ENCODE results near the gene NEK6.

Gene NEK6

GRCh38 chr9:124334568-124335319 lies 77.0 kb downstream of the NEK6 start:
- Histone ChIP-seq H3K4me3 (ENCODE audit: insufficient read length, low read depth) (no peak overlapping the region), H3K27me3 (ENCODE audit: insufficient read depth, insufficient read length) (no peaks in the 10 kb centered on the region), H3K9me3 (ENCODE audit: insufficient read depth, low read length) (peaks cover 13% of the 10 kb centered on the region; the same call in 1 of the 2 replicates), H3K4me1 (ENCODE audit: insufficient read depth, insufficient read length) (peaks cover 13% of the 10 kb centered on the region), H3K36me3 (ENCODE audit: insufficient read depth, insufficient read length, low read length) (peaks cover 78% of the 10 kb centered on the region), H3K9ac (ENCODE audit: insufficient read length, low read depth) (no peak overlapping the region)
- DNase-seq (ENCODE audit: low read depth, low spot score) = no peak
- no peak for TF ChIP-seq SUZ12 (IDR thresholded peaks at IDR 0.05; ENCODE audit: extremely low read depth, insufficient read depth, insufficient read length)
- no peak for TF ChIP-seq YY1 (IDR thresholded peaks at IDR 0.05; ENCODE audit: insufficient read depth, insufficient read length)
- no peak for TF ChIP-seq ZNF274 (IDR thresholded peaks at IDR 0.05; ENCODE audit: low read depth, low read length)

- H3K9ac ChIP-seq (ENCODE audit: insufficient read length, low read depth) = no peak overlapping the region
- no peaks in the 10 kb centered on the region for H3K27me3 ChIP-seq (ENCODE audit: insufficient read depth, insufficient read length)
- peaks cover 13% of the 10 kb centered on the region; the same call in 1 of the 2 replicates for H3K9me3 ChIP-seq (ENCODE audit: insufficient read depth, low read length)
- DNase-seq (ENCODE audit: low read depth, low spot score) = no peak
- H3K4me1 ChIP-seq (ENCODE audit: insufficient read depth, insufficient read length) = peaks cover 13% of the 10 kb centered on the region
- no peak overlapping the region for H3K4me3 ChIP-seq (ENCODE audit: insufficient read length, low read depth)
- no peak for TF ChIP-seq YY1 (IDR thresholded peaks at IDR 0.05; ENCODE audit: insufficient read depth, insufficient read length)
- H3K36me3 ChIP-seq (ENCODE audit: insufficient read depth, insufficient read length, low read length) = peaks cover 78% of the 10 kb centered on the region
These were observed 77.6 kb downstream of the NEK6 start for GRCh38 chr9:124335320-124335707.

DNA sequence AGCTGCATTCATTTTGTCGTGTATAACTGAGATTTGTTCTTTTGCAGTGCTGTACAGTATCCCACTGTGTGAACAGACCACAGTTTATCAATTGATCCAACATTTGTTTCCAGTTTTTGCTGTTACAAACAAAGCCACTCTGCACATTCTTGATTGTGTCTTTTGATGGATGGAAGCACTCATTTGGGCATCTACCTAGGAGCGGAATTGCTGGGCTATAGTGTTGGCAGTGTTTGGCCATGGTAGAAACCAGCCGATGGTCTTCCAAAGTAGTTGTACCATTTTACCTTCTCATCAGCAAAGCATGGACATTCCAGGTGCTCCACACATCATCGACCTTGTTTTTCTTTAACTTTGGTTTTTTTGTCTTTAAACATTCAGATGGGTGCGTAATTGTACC lies 79.8 kb downstream of the NEK6 start:
- Histone ChIP-seq H3K4me1 (ENCODE audit: insufficient read depth, insufficient read length) (peaks cover 23% of the 10 kb centered on the region), H3K27me3 (ENCODE audit: insufficient read depth, insufficient read length) (no peaks in the 10 kb centered on the region), H3K36me3 (ENCODE audit: insufficient read depth, insufficient read length, low read length) (peaks cover 77% of the 10 kb centered on the region), H3K9me3 (ENCODE audit: insufficient read depth, low read length) (peaks cover 13% of the 10 kb centered on the region; the same call in 1 of the 2 replicates), H3K9ac (ENCODE audit: insufficient read length, low read depth) (no peak overlapping the region), H3K4me3 (ENCODE audit: insufficient read length, low read depth) (no peak overlapping the region)
- DNase-seq (ENCODE audit: low read depth, low spot score) = no peak
- no peak for TF ChIP-seq ZNF274 (IDR thresholded peaks at IDR 0.05; ENCODE audit: low read depth, low read length)
- no peak for TF ChIP-seq SUZ12 (IDR thresholded peaks at IDR 0.05; ENCODE audit: extremely low read depth, insufficient read depth, insufficient read length)
- TF ChIP-seq YY1 (IDR thresholded peaks at IDR 0.05; ENCODE audit: insufficient read depth, insufficient read length) = no peak

DNA sequence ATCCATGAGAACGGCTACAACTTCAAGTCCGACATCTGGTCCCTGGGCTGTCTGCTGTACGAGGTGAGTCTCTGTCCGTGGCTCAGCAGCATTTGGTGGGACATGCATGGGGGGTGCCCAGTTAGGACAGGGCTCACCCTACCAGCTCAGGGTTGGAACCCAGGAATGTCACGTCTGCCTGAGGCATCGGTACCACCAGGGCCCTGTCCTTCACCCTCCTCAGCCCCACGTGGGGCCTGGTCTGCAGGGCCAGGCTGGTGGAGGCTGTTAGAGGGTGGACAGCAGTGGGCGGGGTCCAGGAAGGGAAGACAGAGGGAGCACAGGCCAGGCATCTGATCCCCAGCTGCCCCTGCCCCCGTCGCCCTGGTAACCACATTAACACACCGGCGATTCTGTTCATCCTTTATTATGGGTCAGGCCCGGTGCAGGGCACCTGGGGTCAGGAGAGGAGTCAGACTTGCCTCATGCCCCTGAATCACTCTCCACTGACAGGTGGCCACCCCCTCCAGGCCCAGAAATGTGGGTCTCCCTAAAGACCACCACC lies 81.9 kb downstream of the NEK6 start:
- Histone ChIP-seq H3K36me3 (ENCODE audit: insufficient read depth, insufficient read length, low read length) (peaks cover 74% of the 10 kb centered on the region), H3K9ac (ENCODE audit: insufficient read length, low read depth) (peak overlapping the region; percentile 5), H3K4me3 (ENCODE audit: insufficient read length, low read depth) (no peak overlapping the region), H3K4me1 (ENCODE audit: insufficient read depth, insufficient read length) (peaks cover 33% of the 10 kb centered on the region), H3K9me3 (ENCODE audit: insufficient read depth, low read length) (peaks cover 13% of the 10 kb centered on the region; the same call in 1 of the 2 replicates), H3K27me3 (ENCODE audit: insufficient read depth, insufficient read length) (no peaks in the 10 kb centered on the region)
- DNase-seq (ENCODE audit: low read depth, low spot score) = no peak
- no peak for TF ChIP-seq YY1 (IDR thresholded peaks at IDR 0.05; ENCODE audit: insufficient read depth, insufficient read length)
- no peak for TF ChIP-seq SUZ12 (IDR thresholded peaks at IDR 0.05; ENCODE audit: extremely low read depth, insufficient read depth, insufficient read length)
- no peak for TF ChIP-seq ZNF274 (IDR thresholded peaks at IDR 0.05; ENCODE audit: low read depth, low read length)

GRCh38 chr9:124340219-124341069 lies 82.7 kb downstream of the NEK6 start:
- Histone ChIP-seq H3K9ac (ENCODE audit: insufficient read length, low read depth) (no peak overlapping the region), H3K36me3 (ENCODE audit: insufficient read depth, insufficient read length, low read length) (peaks cover 76% of the 10 kb centered on the region)

DNA sequence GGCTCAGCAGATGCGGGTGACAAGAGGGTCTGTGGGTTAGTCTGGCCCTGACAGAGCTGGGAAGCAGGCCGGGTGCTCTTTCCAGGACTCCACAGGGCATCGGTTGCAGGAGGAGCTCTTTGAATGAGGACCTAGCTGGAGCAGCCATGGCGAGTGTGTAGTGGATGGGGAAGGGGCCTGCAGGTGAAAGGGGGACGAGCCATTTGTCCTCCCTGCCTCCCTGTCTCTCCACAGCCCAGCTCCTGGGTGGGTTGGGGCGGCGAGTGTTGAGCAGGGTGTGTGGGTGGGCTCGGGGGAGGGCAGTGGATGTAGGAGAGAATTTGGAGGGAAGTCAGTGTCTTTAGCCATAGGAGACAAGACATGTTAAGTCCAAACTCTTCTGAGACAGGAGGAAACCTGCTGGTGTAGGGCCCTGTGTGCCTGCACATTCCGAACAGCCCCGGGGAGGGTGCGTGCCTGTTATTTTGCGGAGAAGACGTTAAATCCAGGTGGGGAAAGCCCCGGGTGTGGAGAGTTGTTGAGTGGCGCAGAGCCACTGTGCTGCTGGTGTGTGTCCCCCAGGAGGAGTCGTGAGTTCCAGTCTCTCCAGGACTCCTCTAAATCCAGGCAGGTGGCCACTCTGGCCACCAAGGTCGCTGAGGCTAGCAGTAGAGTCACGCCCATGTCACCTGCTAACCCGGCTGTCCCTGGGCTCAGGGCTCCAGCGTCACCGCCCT lies 83.9 kb downstream of the NEK6 start:
- H3K27me3 ChIP-seq (ENCODE audit: insufficient read depth, insufficient read length) = no peaks in the 10 kb centered on the region
- peaks cover 29% of the 10 kb centered on the region for H3K4me1 ChIP-seq (ENCODE audit: insufficient read depth, insufficient read length)
- peaks cover 13% of the 10 kb centered on the region; the same call in 1 of the 2 replicates for H3K9me3 ChIP-seq (ENCODE audit: insufficient read depth, low read length)
- TF ChIP-seq YY1 (IDR thresholded peaks at IDR 0.05; ENCODE audit: insufficient read depth, insufficient read length) (no peak), ZNF274 (IDR thresholded peaks at IDR 0.05; ENCODE audit: low read depth, low read length) (no peak), SUZ12 (IDR thresholded peaks at IDR 0.05; ENCODE audit: extremely low read depth, insufficient read depth, insufficient read length) (no peak)
- H3K4me3 ChIP-seq (ENCODE audit: insufficient read length, low read depth) = no peak overlapping the region
- H3K36me3 ChIP-seq (ENCODE audit: insufficient read depth, insufficient read length, low read length) = peaks cover 83% of the 10 kb centered on the region
- no peak overlapping the region for H3K9ac ChIP-seq (ENCODE audit: insufficient read length, low read depth)
- no peak for DNase-seq (ENCODE audit: low read depth, low spot score)

More at GRCh38 chr9:124340219-124341069, 82.7 kb downstream of the NEK6 start:
- TF ChIP-seq SUZ12 (IDR thresholded peaks at IDR 0.05; ENCODE audit: extremely low read depth, insufficient read depth, insufficient read length) (no peak), YY1 (IDR thresholded peaks at IDR 0.05; ENCODE audit: insufficient read depth, insufficient read length) (no peak), ZNF274 (IDR thresholded peaks at IDR 0.05; ENCODE audit: low read depth, low read length) (no peak)
- peaks cover 29% of the 10 kb centered on the region for H3K4me1 ChIP-seq (ENCODE audit: insufficient read depth, insufficient read length)
- no peak for DNase-seq (ENCODE audit: low read depth, low spot score)
- peaks cover 13% of the 10 kb centered on the region; the same call in 1 of the 2 replicates for H3K9me3 ChIP-seq (ENCODE audit: insufficient read depth, low read length)
- H3K27me3 ChIP-seq (ENCODE audit: insufficient read depth, insufficient read length) = no peaks in the 10 kb centered on the region
- no peak overlapping the region for H3K4me3 ChIP-seq (ENCODE audit: insufficient read length, low read depth)

All from NT2/D1 (cell line).